CD14-positive monocyte (primary cell): Measurements from ENCODE around the gene JAKMIP2. TPM values are rescaled to one million over a fixed set of nuclear protein-coding genes. Genes with fewer than 3 reads are reported as not detected.

Source experiments
- DNase-seq, 3 donors: peaks; one replicate each; pipeline ENCODE4 v3.0.0-alpha.2; 2011 to 2022
- H2AFZ ChIP-seq: 2 replicates; pipeline ENCODE4 v1.6.0; 2012; ENCODE audit warnings: mild to moderate bottlenecking, low read depth, low read length, inconsistent platforms; ENCODE audit not compliant: insufficient read depth, poor library complexity, severe bottlenecking
- H3K27ac ChIP-seq, 2 donors: 1 replicate in 1 of 2; 2 replicates in 1 of 2; pipeline ENCODE4 v1.5.1; 2012 to 2013; ENCODE audit warnings: low read length in 2 of 2, control low read depth in 1 of 2, inconsistent platforms in 1 of 2, low read depth in 1 of 2, mild to moderate bottlenecking in 1 of 2
- H3K27me3 ChIP-seq, 2 donors: one replicate each; pipeline versions ENCODE4 v1.6.0 to v1.6.1; 2011 to 2013; ENCODE audit warnings: low read length in 2 of 2; ENCODE audit not compliant: control insufficient read depth in 2 of 2, insufficient read depth in 2 of 2
- H3K36me3 ChIP-seq, 2 donors: replicated peaks in 1 of 2; 1 replicate in 1 of 2; 2 replicates in 1 of 2; pipeline versions ENCODE4 v1.5.1 to v1.6.1; 2012 to 2013; ENCODE audit warnings: low read length in 2 of 2, control low read depth in 1 of 2, inconsistent platforms in 1 of 2, mild to moderate bottlenecking in 1 of 2; ENCODE audit not compliant: insufficient read depth in 2 of 2, control insufficient read depth in 1 of 2
- H3K4me1 ChIP-seq, 2 donors: 1 replicate in 1 of 2; 2 replicates in 1 of 2; pipeline versions ENCODE4 v1.5.1 to v1.6.1; 2012 to 2013; ENCODE audit warnings: low read length in 2 of 2, control low read depth in 1 of 2, inconsistent platforms in 1 of 2, mild to moderate bottlenecking in 1 of 2, moderate library complexity in 1 of 2; ENCODE audit not compliant: insufficient read depth in 2 of 2, control insufficient read depth in 1 of 2
- H3K4me2 ChIP-seq: replicated peaks from 2 replicates; pipeline ENCODE3; 2012; ENCODE audit warnings: low read length, moderate library complexity, mild to moderate bottlenecking; ENCODE audit not compliant: poor library complexity, severe bottlenecking; ENCODE audit errors: extremely low read depth
- H3K4me3 ChIP-seq, 3 experiments: fragments of 200-600 bp in 1 of 3; sonication (generic) in 1 of 3; replicated peaks in 1 of 3; 1 replicate in 2 of 3; 2 replicates in 1 of 3; pipeline ENCODE4 v1.5.1; 2011 to 2013; ENCODE audit warnings: low read length in 3 of 3, mild to moderate bottlenecking in 3 of 3, control low read depth in 2 of 3, low read depth in 2 of 3, inconsistent platforms in 1 of 3, moderate library complexity in 1 of 3
- H3K79me2 ChIP-seq: 2 replicates; pipeline ENCODE4 v1.6.0; 2012; ENCODE audit warnings: mild to moderate bottlenecking, control low read depth, inconsistent platforms, low read length, moderate library complexity; ENCODE audit not compliant: insufficient read depth
- H3K9ac ChIP-seq: 2 replicates; pipeline ENCODE4 v1.6.0; 2017; ENCODE audit warnings: low read length, mild to moderate bottlenecking; ENCODE audit not compliant: insufficient read depth, poor library complexity, severe bottlenecking
- H3K9me3 ChIP-seq, 2 donors: replicated peaks in 1 of 2; 1 replicate in 1 of 2; 2 replicates in 1 of 2; pipeline versions ENCODE4 v1.5.1 to v1.6.1; 2012 to 2013; ENCODE audit warnings: low read length in 2 of 2, control low read depth in 1 of 2; ENCODE audit not compliant: control insufficient read depth in 1 of 2, insufficient read depth in 1 of 2
- H4K20me1 ChIP-seq: 2 replicates; pipeline ENCODE4 v1.6.0; 2012; ENCODE audit warnings: mild to moderate bottlenecking, low read length, control low read depth, moderate library complexity; ENCODE audit not compliant: insufficient read depth
- H3K27ac Mint-ChIP-seq, 7 donors: one replicate each; pipeline ENCODE4 v1.8.0; 2020; ENCODE audit warnings: mild to moderate bottlenecking in 7 of 7, mixed read lengths in 7 of 7, moderate library complexity in 6 of 7, inconsistent platforms in 2 of 7
- H3K27me3 Mint-ChIP-seq, 3 donors: one replicate each; pipeline ENCODE4 v1.8.0; 2021 to 2022; ENCODE audit warnings: low read depth in 3 of 3, mild to moderate bottlenecking in 3 of 3, mixed read lengths in 3 of 3, moderate library complexity in 3 of 3, inconsistent platforms in 1 of 3
- H3K36me3 Mint-ChIP-seq, 2 donors: one replicate each; pipeline ENCODE4 v1.8.0; 2020; ENCODE audit warnings: mixed read lengths in 2 of 2, inconsistent platforms in 1 of 2, mild to moderate bottlenecking in 1 of 2
- H3K4me1 Mint-ChIP-seq: one replicate; pipeline ENCODE4 v1.8.0; 2020; ENCODE audit warnings: mild to moderate bottlenecking, mixed read lengths
- H3K4me3 Mint-ChIP-seq, 2 donors: one replicate each; pipeline ENCODE4 v1.8.0; 2020; ENCODE audit warnings: mild to moderate bottlenecking in 2 of 2, mixed read lengths in 2 of 2, moderate library complexity in 1 of 2
- H3K9me3 Mint-ChIP-seq, 7 donors: one replicate each; pipeline ENCODE4 v1.8.0; 2020 to 2022; ENCODE audit warnings: mixed read lengths in 7 of 7, mild to moderate bottlenecking in 6 of 7, moderate library complexity in 6 of 7, inconsistent platforms in 2 of 7
- WGBS: methylation state at CpG from one replicate; pipeline ENCODE4 v1.1.5; 2013; ENCODE audit warnings: missing lambda C conversion rate; ENCODE audit not compliant: insufficient coverage; 5-methylcytosine and 5-hydroxymethylcytosine counted together
- intact Hi-C, 2 donors: fragments of 100-400 bp; cut with micrococcal nuclease; formaldehyde crosslinking; loops; one replicate each; pipeline versions ENCODE4 v1.15.0 to v1.15.1; 2023
- polyA plus RNA-seq, 3 donors: library from polyadenylated mRNA; depleted of rRNA in 1 of 3; unstranded in 2 of 3; stranded (reverse) in 1 of 3; fragments of 300-500 nt in 2 of 3; fragments of >200 nt in 1 of 3; fragmentation: Illumina TruSeq in 2 of 3; gene quantifications; 1 replicate in 2 of 3; 2 replicates in 1 of 3; pipeline ENCODE4 v1.2.3, GENCODE V29; 2012 to 2021
- TF ChIP-seq, protein P1 (sequence below): fragments of 200-600 bp; IDR thresholded peaks from one replicate; pipeline ENCODE4 v1.8.0; 2022; ENCODE audit warnings: antibody characterized with exemption, mild to moderate bottlenecking

JAKMIP2 gene
- polyA plus RNA-seq, 3 donors: 0.02 TPM; not detected in 2

DNA sequence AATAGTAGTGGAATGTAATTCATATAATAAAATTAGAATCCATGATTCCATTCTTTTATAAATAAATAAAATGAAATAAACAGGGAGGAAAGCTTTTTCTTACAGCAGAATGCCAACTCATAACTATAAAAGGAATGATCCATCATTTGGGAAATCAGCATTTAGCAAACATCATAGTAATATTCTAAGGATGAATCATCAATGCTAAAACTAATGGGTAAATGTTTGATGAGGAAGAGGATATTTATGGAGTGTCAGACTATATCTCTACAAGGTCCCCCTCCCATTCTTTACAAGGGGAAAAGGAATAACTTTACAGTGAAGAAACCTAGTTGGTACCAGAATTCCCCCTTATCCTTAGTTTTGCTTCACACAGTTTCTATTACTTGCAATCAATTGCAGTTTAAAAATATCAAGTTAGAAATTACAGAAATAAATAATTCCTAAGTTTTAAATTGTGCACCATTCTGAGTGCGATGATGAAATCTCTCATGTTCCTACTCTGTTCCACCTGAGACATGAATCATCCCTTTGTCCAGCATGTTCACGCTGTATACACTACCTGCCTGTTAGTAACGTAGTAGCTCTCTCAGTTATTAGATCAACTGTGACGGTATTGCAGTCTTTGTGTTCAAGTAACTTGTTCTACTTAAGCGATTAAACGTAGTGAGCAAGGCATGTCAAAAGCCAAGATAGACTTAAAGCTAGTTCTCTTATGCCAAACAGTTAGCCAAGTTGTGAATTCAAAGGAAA is 14.2 kb upstream of the JAKMIP2 start:
- WGBS: no CpG with 5 or more reads among the region's 6 CpGs

GRCh38 chr5:147791181-147791580 is 8.7 kb upstream of the JAKMIP2 start:
- Histone ChIP-seq H3K27me3 (no peaks in the 10 kb centered on the region), H3K36me3 (no peaks in the 10 kb centered on the region), H3K79me2 (no peaks in the 10 kb centered on the region), H3K9me3 (no peaks in the 10 kb centered on the region), H3K4me2 (no peak overlapping the region), H4K20me1 (no peaks in the 10 kb centered on the region), H3K4me3 (no peak overlapping the region), H3K9ac (no peak overlapping the region), H3K4me1 (no peaks in the 10 kb centered on the region), H3K27ac (no peak overlapping the region), H2AFZ (no peak overlapping the region)
- H3K4me1 Mint-ChIP-seq: peaks cover 3% of the 10 kb centered on the region
- TF ChIP-seq, protein P1, sequence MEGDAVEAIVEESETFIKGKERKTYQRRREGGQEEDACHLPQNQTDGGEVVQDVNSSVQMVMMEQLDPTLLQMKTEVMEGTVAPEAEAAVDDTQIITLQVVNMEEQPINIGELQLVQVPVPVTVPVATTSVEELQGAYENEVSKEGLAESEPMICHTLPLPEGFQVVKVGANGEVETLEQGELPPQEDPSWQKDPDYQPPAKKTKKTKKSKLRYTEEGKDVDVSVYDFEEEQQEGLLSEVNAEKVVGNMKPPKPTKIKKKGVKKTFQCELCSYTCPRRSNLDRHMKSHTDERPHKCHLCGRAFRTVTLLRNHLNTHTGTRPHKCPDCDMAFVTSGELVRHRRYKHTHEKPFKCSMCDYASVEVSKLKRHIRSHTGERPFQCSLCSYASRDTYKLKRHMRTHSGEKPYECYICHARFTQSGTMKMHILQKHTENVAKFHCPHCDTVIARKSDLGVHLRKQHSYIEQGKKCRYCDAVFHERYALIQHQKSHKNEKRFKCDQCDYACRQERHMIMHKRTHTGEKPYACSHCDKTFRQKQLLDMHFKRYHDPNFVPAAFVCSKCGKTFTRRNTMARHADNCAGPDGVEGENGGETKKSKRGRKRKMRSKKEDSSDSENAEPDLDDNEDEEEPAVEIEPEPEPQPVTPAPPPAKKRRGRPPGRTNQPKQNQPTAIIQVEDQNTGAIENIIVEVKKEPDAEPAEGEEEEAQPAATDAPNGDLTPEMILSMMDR: no peak
- H3K27ac Mint-ChIP-seq: no peak overlapping the region
- intact Hi-C loops: no loop called here
- no peak for DNase-seq
- 100% methylated on average over 4 of the region's 6 CpGs for WGBS
- no peaks in the 10 kb centered on the region for H3K36me3 Mint-ChIP-seq
- H3K9me3 Mint-ChIP-seq: peaks cover 0 to 3% (median 0%) of the 10 kb centered on the region in 7 donors
- H3K4me3 Mint-ChIP-seq: no peak overlapping the region
- peaks cover 0 to 3% (median 0%) of the 10 kb centered on the region in 3 donors for H3K27me3 Mint-ChIP-seq

More for the DNA sequence above, 14.2 kb upstream of the JAKMIP2 start:
- Mint-ChIP-seq H3K4me3 (no peak overlapping the region), H3K27ac (no peak overlapping the region), H3K27me3 (peaks cover 0 to 1% (median 0%) of the 10 kb centered on the region in 3 donors), H3K4me1 (no peaks in the 10 kb centered on the region), H3K9me3 (peaks cover 0 to 3% (median 0%) of the 10 kb centered on the region in 7 donors), H3K36me3 (no peaks in the 10 kb centered on the region)
- Histone ChIP-seq H3K4me3 (no peak overlapping the region), H3K27me3 (peaks cover 0 to 2% of the 10 kb centered on the region in 2 donors), H3K9me3 (no peaks in the 10 kb centered on the region), H3K36me3 (no peaks in the 10 kb centered on the region), H3K4me2 (no peak overlapping the region), H4K20me1 (no peaks in the 10 kb centered on the region), H2AFZ (no peak overlapping the region), H3K27ac (no peak overlapping the region), H3K4me1 (no peaks in the 10 kb centered on the region), H3K79me2 (no peaks in the 10 kb centered on the region), H3K9ac (no peak overlapping the region)
- no peak for DNase-seq
- intact Hi-C loops: no loop called here
- TF ChIP-seq, protein P1: no peak
